LNCAP (cell line): ENCODE measurements around the gene PRORP.

Experiments
- CTCF ChIP-seq: fragments of 450-650 bp; IDR thresholded peaks from 2 replicates; pipeline ENCODE4 v1.5.1; 2017; ENCODE audit warnings: mild to moderate bottlenecking

PRORP gene

GRCh38 chr14:35121887-35122695 lies at the start of gene PRORP, which contains the start of gene PPP2R3C:
Gene PRORP (plus strand): TSS chr14:35122552. CDS start chr14:35123246, 694 bp downstream.
Gene PPP2R3C (minus strand): TSS chr14:35121990. CDS start chr14:35121959, 31 bp downstream.
- no peak for TF ChIP-seq CTCF

- no peak for TF ChIP-seq CTCF
Observed at GRCh38 chr14:35073486-35073885, 48.9 kb upstream of the PRORP start.

GRCh38 chr14:35078082-35078481 lies 44.3 kb upstream of the PRORP start:
- no peak for TF ChIP-seq CTCF

GRCh38 chr14:35079742-35080141 lies 42.6 kb upstream of the PRORP start:
- TF ChIP-seq CTCF, result no peak

- TF ChIP-seq CTCF, result no peak
Observed at GRCh38 chr14:35083530-35084150, 38.7 kb upstream of the PRORP start.

GRCh38 chr14:35085441-35085840 lies 36.9 kb upstream of the PRORP start:
- no peak for TF ChIP-seq CTCF

GRCh38 chr14:35088514-35088913 lies 33.8 kb upstream of the PRORP start:
- no peak for TF ChIP-seq CTCF
